GM19035 (cell line): Measurements from ENCODE around the gene ANKRD2.
"Not testable (repeated sequence)": the region's sequence is repeated elsewhere in the genome, so short reads cannot be mapped to it uniquely, and the experiment has no call there.

ENCODE experiments used
- ATAC-seq: cut with Tn5 transposase; IDR thresholded peaks from one replicate; pipeline ENCODE4 v1.9.1; 2021; ENCODE audit not compliant: unreplicated experiment

The ANKRD2 gene

GRCh38 chr10:97572214-97572989, at the start of gene ANKRD2:
TSS of gene ANKRD2 (plus strand) at chr10:97572779. CDS start at chr10:97572789, 10 bp downstream.
- ATAC-seq = peak; percentile 61

GRCh38 chr10:97522937-97523336, 49.6 kb upstream of the ANKRD2 start:
- no peak for ATAC-seq

GRCh38 chr10:97525086-97525485, 47.5 kb upstream of the ANKRD2 start:
- no peak for ATAC-seq

GRCh38 chr10:97525683-97526110, 46.9 kb upstream of the ANKRD2 start:
- ATAC-seq = no peak

GRCh38 chr10:97528876-97529275, 43.7 kb upstream of the ANKRD2 start:
- ATAC-seq = not testable (repeated sequence)

GRCh38 chr10:97529685-97530465, 42.7 kb upstream of the ANKRD2 start:
- no peak for ATAC-seq

GRCh38 chr10:97531401-97531986, 41.1 kb upstream of the ANKRD2 start:
- no peak for ATAC-seq

- no peak for ATAC-seq
These were observed 39.5 kb upstream of the ANKRD2 start for GRCh38 chr10:97532935-97533671.

GRCh38 chr10:97533888-97534287, 38.7 kb upstream of the ANKRD2 start:
- ATAC-seq = no peak

- ATAC-seq = no peak
These were observed 37.7 kb upstream of the ANKRD2 start for GRCh38 chr10:97534746-97535367.

- ATAC-seq = no peak
These were observed 35.3 kb upstream of the ANKRD2 start for GRCh38 chr10:97537186-97537869.

GRCh38 chr10:97538411-97538810, 34.2 kb upstream of the ANKRD2 start:
- no peak for ATAC-seq

- no peak for ATAC-seq
These were observed 33.7 kb upstream of the ANKRD2 start for GRCh38 chr10:97538839-97539238.

GRCh38 chr10:97539523-97540200, 32.9 kb upstream of the ANKRD2 start:
- no peak for ATAC-seq

- no peak for ATAC-seq
These were observed 31.7 kb upstream of the ANKRD2 start for GRCh38 chr10:97540669-97541500.

GRCh38 chr10:97542169-97543024, 30.2 kb upstream of the ANKRD2 start:
- no peak for ATAC-seq

GRCh38 chr10:97543025-97543546, 29.5 kb upstream of the ANKRD2 start:
- no peak for ATAC-seq
